ENCODE measurements around the gene BBS1. TPM values are rescaled to one million over a fixed set of nuclear protein-coding genes. Genes with fewer than 3 reads are reported as not detected.

Gene BBS1
- total RNA-seq, 1 donor from 2014 or later, result 43.6 TPM

DNA sequence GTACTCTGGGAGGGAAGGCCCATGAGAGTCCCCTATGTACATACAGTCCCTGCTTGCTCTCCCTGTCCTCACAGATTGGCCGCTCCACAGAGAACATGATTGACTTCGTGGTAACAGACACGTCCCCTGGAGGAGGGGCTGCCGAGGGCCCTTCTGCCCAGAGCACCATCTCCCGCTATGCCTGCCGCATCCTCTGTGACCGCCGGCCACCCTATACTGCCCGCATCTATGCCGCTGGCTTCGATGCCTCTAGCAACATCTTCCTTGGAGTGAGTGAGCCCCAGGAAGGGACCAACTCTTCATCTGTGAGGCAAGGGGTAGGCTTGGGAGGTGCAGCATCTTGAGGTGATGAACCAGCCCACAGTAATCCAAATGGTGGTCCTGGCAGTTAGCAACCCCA is 37.3 kb upstream of the BBS1 start:
- H3K4me3 ChIP-seq (ENCODE audit: low read depth, low read length), result no peak overlapping the region
- TF ChIP-seq, protein P1, sequence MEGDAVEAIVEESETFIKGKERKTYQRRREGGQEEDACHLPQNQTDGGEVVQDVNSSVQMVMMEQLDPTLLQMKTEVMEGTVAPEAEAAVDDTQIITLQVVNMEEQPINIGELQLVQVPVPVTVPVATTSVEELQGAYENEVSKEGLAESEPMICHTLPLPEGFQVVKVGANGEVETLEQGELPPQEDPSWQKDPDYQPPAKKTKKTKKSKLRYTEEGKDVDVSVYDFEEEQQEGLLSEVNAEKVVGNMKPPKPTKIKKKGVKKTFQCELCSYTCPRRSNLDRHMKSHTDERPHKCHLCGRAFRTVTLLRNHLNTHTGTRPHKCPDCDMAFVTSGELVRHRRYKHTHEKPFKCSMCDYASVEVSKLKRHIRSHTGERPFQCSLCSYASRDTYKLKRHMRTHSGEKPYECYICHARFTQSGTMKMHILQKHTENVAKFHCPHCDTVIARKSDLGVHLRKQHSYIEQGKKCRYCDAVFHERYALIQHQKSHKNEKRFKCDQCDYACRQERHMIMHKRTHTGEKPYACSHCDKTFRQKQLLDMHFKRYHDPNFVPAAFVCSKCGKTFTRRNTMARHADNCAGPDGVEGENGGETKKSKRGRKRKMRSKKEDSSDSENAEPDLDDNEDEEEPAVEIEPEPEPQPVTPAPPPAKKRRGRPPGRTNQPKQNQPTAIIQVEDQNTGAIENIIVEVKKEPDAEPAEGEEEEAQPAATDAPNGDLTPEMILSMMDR (conservative IDR thresholded peaks at IDR 0.05; ENCODE audit: low read depth, low read length), result no peak
- no peak for DNase-seq (ENCODE audit: low read depth)

DNA sequence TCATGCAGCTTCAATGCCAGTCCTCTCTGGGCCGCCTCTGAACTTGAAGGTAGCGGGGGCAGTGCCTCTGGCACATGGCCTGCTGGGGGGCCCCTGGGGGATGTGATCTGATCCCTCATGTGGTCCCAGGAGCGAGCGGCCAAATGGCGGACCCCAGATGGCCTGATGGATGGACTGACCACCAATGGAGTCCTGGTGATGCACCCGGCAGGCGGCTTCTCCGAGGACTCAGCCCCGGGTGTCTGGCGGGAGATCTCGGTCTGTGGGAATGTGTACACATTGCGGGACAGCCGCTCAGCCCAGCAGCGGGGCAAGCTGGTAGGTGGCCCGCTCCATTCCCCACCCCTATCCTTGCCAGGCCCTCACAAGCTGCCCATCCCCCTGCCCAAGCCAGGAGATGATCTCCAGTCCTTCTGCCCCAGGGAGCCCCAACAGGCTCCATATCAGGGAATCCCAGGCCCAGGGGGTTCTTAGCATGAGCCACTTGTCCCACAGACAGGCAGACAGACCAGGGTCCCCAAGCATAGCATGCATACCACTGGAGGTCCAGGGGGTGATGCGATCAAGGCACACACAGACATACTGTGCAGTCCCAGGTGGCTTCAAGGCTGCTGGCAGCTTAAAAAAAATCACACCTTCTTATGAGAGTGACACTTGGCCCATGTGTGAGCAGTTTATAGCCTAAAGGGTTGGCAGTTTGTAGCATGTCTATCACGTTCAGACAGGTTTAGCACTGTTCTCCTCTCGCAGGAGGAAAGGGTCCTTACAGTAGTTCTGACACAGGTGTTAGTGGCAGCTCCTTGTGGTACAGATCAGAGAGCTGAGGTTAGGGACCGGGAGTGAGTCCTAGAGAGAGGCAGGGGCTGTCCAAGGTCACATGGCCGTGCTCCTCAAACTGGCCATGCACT is 36.6 kb upstream of the BBS1 start:
- TF ChIP-seq, protein P1 (conservative IDR thresholded peaks at IDR 0.05; ENCODE audit: low read depth, low read length), result no peak
- no peak for DNase-seq (ENCODE audit: low read depth)
- H3K4me3 ChIP-seq (ENCODE audit: low read depth, low read length), result no peak overlapping the region

DNA sequence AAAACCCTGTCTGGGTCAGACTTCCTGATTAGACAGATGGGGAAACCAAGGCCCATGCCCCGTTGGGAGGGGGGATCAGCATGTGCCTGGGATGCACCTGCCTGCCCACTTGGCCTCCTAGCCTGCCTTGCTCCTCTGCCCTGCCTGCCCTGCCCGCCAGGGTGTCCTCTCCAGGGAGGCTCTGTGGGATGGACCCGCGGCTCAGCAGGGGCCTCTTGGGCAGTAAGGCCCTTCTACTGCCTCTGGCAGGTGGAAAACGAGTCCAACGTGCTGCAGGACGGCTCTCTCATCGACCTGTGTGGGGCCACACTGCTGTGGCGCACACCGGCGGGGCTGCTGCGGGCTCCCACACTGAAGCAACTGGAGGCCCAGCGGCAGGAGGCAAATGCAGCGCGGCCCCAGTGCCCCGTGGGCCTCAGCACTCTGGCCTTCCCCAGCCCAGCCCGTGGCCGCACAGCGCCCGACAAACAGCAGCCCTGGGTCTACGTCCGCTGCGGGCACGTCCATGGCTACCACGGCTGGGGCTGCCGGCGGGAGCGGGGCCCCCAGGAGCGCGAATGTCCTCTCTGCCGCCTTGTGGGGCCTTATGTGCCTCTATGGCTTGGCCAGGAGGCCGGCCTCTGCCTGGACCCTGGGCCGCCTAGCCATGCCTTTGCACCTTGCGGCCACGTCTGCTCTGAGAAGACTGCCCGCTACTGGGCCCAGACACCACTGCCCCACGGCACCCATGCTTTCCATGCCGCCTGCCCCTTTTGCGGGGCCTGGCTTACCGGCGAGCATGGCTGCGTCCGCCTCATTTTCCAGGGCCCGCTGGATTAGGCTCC is 34.9 kb upstream of the BBS1 start:
- no peak for DNase-seq (ENCODE audit: low read depth)
- TF ChIP-seq, protein P1 (conservative IDR thresholded peaks at IDR 0.05; ENCODE audit: low read depth, low read length), result no peak

DNA sequence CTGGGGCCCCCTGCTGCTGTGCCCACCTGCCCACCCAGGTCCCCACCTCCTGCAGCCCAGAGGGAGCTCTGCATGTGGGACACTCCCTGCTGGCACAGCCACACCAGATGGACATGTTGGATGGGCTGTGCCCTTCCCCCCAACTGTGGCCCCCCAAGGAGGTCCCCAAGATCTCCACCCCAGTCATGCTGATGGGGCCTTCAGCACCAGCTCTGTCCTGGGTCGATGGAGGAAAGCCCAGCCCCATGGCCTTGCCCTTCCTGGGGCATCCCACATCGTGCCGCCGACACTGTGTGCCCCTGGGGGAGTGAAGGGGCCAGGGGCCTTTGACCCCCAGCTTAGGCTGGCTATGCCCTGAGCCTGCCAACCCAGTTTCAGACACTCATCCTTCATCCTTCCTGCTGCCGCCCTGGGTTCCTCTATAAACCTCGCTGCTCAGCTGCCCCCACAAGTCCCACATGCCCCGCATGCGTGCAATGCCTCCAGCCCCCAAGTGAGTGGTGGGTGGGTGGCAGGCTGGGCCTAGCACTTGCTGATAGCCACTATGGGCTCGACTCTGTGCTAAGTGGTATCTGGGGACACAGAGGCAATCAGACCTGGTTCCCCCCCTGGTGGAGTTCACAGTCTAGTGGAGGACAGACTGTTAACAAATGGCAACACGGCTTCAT is 34.1 kb upstream of the BBS1 start:
- no peak overlapping the region for H3K4me3 ChIP-seq (ENCODE audit: low read depth, low read length)
- DNase-seq (ENCODE audit: low read depth), result no peak
- TF ChIP-seq, protein P1 (conservative IDR thresholded peaks at IDR 0.05; ENCODE audit: low read depth, low read length), result no peak

More for the DNA sequence above, 34.9 kb upstream of the BBS1 start:
- H3K4me3 ChIP-seq (ENCODE audit: low read depth, low read length), result no peak overlapping the region

DNA sequence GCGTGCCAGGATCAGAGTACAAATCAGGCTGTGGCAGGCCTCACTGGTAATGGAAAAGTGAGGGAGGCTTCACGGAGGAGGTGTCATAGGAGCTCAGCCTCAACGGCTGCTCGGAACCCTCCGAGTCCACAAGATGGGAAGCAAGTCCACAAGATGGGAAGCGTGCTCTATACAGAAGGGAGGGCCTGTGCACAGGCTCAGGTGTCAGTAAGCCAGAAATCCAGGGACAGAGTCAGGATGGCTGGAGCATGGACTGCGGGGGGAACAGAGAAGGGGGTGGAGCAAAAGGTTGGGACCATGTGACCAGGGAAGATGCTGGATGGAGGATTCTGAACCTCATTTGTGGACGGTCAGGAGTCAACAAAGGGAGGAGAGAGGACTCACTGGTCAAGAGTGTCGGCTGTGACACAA is 33.6 kb upstream of the BBS1 start:
- no peak for DNase-seq (ENCODE audit: low read depth)
- H3K4me3 ChIP-seq (ENCODE audit: low read depth, low read length), result no peak overlapping the region
- TF ChIP-seq, protein P1 (conservative IDR thresholded peaks at IDR 0.05; ENCODE audit: low read depth, low read length), result no peak

DNA sequence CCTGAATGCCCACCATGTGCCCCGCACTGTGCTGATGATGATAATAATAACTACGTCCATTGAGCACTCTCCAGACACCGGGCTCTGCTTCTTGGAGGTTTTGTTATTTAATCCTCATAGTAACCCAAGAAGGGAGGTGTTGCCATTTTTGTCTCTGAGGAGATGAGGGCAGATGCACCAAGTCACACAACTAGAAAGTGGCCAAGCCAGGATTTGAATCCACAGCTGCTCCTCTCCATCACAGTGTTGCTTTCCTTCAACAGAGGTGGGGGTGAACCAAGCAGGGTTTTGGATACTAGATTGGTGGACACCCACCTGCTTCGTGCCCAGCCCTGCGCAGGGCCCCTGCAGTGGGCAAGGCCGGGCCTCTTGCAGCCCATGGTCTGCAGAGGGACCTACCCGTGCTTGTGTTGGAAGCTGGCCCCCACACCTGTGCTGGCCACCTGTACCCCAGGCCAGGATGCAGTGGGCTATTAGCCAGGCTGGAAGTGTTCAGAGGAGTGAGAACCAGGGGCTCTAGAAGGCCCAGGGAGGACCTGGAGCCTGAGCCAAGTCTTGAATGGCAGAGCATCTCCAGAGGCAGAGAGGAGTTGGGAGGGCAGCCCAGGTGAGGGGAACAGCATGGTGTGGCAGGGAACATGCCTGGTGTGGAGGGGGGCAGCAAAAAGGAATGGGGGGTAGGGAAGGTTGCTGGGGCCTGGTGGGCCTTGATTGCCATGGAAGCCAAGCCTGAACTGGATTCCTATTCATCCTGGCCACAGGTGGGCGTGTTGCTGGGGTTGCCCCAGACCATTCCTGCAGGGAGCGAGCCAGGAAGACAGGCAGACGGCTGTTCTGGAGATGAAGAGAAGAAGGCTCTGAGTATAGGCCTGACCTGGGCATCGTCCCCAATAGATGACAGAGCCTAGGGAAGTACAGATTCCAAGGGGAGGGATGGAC is 32.9 kb upstream of the BBS1 start:
- TF ChIP-seq, protein P1 (conservative IDR thresholded peaks at IDR 0.05; ENCODE audit: low read depth, low read length), result no peak
- DNase-seq (ENCODE audit: low read depth), result no peak
- H3K4me3 ChIP-seq (ENCODE audit: low read depth, low read length), result no peak overlapping the region

Measured in epithelial cell of proximal tubule (primary cell).